ENCODE measurements around the gene ZBTB11.
"Not testable (repeated sequence)": the region's sequence is repeated elsewhere in the genome, so short reads cannot be mapped to it uniquely, and the experiment has no call there.

ZBTB11 gene

DNA sequence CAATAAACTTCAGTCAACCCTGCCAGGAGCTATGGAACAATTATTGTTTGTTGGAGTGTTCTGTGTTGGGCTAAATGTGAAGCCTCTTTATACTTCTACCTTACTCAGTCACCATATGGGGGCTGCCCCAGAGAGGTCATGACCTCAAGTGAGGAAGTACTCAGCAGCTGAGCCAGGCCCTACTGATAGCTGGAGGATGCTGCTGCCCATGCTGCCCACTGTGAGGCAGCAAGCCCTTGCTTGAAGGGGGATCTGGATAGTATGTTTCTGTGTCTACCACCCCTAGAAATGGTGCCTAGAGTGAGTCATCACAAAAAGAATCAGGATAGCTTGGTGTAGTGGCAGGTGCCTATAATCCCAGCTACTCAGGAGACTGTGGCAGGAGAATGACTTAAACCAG lies 14.0 kb upstream of the ZBTB11 start:
- no peak for DNase-seq (ENCODE audit: low read depth)

DNA sequence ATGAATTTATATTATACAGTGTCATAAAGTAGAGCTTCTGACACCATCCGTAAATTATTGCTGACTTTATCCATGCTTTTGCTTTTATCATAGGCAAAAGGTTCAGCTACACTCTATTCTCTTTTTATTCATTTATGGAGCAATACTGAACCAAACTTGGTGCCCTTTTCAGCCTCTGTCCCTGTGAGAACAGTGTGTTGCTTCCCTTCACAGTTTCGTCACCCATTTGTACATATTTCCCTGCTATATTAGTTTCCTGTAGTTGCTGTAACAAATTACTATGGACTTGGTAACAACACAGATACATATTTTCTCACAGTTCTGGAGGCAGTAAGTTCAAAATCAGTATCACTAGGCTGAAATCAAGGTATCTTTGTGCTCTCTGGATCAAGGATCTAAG lies 12.4 kb upstream of the ZBTB11 start:
- DNase-seq (ENCODE audit: low read depth), result no peak

DNA sequence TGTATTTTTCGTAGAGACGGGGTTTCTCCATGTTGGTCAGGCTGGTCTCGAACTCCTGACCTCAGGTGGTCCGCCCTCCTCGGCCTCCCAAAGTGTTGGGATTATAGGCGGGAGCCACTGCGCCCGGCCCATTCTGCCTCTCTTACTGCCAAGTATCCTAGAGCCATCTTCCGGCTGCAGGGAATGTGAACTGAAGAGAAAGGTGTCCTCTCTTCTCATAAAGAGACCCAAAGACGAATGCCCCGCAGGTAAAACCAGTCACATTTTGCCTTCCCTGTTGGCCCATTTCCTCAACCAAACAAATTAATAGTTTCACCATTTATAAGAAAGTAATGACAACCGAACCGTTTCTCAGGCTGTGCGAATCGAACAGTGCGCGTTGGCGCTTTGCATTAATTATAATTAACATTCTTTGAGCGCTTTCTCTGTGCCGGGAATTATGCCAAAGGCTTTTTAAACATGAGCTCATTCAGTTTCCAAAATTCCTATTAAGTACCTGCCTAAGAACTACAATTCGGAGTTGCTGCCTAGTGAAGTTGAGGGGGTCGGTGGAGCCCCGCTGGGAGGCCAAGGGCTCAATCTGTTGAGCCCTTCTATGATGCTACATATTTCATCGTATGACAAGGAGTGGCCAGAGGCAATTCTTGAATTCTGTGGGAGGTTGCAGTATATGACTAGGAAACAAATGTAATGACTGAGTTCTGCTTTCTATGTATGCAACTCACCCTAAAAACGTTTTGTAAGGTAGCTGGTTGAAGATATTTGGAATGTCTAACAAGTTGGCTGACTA lies 10.4 kb upstream of the ZBTB11 start:
- no peak for DNase-seq (ENCODE audit: low read depth)

DNA sequence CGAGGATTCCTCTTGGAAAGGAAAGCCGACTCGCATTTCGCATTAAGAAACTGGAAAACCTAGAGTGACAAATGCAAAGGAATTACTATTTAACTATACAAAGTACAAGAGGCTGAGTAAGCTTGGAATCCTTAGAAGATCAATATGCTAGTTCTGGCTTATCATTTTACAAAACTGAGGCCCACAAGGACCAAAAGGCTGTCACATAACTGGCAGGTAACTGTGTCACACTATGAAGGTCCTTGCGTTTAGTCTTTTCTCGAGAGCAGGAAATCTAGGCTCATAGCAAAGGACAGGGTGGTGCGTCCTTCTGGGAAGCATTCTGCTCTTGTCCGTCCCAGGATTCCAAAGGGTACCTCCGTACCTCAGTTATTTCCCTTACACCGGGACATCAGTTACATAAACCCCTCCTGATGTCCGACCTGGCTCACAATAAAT lies 9.0 kb upstream of the ZBTB11 start:
- no peak for DNase-seq (ENCODE audit: low read depth)

DNA sequence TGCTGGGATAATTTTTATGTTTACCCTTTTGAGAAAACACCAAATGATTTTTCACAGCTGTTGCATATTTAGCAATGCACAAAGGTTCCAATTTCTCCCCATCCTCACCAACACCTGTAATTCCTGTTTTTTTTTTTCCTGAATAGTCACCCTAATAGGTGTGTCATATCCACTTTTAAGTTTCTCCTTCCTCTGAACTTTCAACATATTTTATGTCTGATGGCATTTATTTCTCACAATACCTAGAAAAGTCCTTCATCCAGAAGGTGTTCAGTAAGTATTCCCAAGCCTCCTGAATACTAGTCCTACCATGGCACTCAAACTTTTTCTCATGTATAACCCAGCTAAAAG lies 8.1 kb upstream of the ZBTB11 start:
- no peak for DNase-seq (ENCODE audit: low read depth)

DNA sequence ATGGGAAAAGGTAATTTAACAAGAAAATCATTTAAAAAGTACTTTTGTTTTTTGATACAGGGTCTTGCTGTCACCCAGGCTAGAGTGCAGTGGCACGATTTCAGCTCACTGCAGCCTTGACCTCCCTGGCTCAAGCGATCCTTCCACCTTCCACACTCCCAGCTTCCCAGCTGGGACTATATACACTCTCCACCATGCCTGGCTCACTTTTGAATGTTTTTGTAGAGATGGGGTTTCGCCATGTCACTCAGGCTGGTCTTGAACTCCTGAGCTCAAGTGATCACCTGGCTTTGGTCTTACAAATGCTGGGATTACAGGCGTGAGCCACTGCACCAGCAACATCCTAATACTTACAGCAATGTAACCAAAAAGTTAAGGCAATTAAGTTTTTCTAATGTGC lies 3.5 kb upstream of the ZBTB11 start:
- DNase-seq (ENCODE audit: low read depth), result no peak

DNA sequence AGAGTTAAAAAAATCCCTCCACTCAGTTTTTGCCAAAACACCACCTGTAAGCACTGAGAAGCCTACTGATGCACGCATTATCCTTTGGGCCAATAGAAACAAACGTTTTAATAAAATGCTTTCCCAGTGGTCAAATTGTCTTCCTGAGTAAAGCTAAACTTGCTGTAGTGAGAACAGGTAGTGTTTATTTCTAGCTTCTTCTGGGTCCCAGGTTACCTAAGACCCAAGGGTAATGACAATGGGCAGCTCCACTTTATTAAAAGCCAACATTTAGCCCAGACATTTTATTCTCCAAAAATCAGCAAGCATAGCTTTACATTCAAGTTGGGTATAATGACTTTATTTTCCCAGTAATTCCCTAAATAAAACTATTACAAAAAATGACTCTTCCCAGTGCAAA lies 1.9 kb upstream of the ZBTB11 start:
- DNase-seq (ENCODE audit: low read depth), result not testable (repeated sequence)

DNA sequence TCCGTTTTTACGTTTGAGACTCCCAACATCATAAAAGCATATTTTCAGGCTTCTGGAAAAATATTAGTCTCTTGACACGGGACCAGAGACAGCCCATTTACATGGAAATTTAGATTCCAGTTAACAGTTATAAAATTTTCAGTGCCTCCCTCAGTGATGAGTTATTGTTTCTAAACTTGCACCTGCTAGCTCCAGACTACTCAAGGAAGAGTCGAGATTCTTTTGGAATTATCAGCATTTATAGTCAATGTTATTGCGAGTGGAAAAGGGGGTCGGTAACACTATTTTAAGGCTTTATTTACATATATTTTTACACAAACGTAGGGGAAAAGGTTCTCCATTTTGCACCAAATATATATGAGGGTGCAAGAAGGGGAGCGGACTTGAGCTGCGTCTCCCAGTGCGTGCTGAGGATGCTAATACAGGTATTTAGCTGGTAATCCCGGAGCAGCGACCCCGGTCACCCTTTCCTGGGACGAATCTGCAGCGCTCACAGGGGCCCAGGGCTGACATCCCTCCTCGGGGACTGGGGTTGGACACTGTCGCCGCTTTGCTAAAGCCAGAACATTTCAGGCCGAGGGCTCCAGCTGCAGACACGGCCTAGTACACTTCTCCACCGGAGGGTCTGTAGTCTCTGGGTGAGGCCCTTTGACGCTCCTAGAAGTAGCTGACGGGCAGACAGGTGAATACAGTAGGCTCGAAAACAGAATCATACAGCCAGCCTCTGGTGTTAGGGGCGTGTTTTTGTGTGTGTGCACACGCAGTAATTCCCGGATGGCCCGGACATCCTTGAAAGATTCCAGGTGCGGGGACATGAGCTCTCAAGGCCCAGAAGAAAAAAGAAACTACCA lies 729 bp upstream of the ZBTB11 start:
- no peak for DNase-seq (ENCODE audit: low read depth)

DNA sequence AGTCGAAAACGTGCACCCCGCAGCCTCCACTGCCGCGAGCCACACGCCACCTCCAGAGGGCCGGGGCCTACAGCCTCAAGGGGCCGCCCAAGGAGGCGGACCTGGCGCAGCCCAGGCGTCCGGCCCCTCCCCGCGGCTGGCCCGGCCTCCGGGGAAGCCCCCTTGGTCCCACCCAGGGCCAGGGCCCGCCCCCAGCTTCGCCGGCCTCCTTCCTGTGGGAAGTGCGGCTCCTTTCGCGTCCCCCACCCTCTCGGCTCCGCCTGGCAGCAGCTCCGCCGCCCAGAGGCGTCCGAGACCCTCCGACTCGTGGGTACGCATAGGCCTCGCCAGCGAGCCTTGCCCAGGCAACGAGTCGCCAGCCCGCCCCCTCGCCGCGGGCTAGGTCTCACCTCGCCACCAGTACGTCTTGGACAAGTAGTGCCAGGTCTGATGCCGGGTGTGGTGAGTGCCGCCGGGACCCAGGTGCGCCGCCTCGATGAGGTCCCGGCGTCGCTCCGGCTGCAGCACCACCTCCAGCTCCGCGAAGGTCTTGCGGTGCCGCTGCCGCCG lies 642 bp downstream of the ZBTB11 start:
- peak; percentile 93 for DNase-seq (ENCODE audit: low read depth)

DNA sequence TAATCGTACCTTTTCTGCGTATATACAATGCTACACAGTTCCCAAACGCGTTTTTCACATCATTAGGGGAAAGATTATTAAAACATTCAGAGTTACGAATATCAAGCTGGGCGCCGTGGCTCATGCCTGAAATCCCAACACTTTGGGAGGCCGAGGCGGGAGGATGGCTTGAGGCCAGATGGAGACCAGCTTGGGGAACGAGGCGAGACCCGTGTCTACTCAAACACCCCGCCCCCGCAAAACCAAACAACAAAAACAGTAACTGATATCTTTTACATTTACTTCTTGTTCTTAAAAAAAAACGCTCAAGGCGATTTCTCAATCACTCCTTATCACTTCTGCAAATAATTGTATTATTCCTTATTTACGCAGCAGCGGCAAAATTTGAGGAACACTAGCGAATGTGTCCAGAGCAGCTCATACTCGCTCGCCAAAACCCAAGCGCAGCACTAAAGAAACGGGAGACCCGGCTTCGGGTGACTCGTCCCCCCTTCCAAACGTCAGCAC lies 1.2 kb downstream of the ZBTB11 start:
- no peak for DNase-seq (ENCODE audit: low read depth)

DNA sequence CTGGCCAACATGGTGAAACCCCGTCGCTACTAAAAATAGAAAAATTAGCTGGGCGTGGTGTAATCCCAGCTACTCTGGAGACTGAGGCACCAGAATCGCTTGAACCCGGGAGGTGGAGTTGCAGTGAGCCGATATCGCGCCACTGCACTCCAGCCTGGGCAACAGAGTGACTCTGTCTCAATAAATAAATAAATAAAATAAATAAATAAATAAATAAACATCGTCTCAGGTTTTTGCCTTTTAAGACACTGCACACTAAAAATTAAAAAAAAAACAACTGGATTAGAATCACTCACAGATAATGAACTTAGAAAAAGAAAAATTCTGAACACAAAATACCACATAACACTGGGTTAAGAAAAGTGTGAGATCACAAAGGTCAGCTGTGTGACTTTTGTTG lies 2.4 kb downstream of the ZBTB11 start:
- no peak for DNase-seq (ENCODE audit: low read depth)

DNA sequence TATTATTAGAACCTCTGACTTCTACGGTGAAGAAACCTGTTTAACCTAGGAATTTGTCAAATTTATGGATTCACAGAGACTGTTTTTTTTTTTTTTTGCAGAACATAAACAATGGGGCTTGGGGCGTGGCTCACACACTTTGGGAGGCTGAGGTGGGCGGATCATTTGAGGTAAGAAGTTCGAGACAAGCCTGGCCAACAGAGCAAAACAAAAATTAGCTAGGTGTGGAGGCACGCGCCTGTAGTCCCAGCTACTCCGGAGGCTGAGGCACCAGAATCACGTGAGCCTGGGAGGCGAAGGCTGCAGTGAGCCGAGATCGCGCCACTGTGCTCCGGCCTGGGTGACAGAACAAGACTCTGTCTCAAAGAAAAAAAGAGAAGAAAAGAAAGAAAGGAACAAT lies 3.0 kb downstream of the ZBTB11 start:
- DNase-seq (ENCODE audit: low read depth), result no peak

DNA sequence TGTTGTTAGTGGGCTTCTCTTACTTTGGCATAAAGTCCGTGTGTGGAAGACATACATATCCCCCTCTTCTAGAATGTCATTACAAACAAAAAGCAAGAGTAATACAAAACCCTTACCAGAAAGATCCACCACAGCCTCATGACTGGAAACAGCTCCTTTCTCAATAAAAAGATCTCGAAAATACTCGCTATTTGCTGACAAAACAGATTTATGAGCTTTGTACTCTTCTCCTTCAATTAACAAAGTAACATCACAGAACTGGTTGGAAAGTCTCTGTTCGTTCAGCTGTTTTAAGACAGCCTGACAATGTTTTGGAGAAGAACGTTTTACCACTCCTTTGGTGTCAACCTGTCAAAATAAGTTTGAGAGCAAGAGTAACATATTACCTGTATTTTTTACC lies 5.9 kb downstream of the ZBTB11 start:
- no peak for DNase-seq (ENCODE audit: low read depth)

DNA sequence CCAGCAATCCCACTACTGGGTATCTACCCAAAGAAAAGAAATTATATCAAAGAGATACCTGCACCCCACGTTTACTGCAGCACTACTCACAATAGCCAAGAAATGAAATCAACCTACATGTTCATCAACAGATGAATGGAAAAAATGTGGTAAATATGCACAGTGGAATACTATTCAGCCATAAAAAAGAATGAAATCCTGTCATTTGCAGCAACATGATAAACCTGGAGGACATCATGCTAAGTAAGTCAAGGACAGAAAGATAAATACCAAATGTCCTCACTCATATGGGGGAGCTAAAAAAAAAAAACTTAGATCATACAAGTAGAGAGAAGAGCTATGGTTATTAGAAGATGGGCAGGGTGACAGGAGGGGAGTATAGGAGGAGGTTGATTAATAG lies 9.1 kb downstream of the ZBTB11 start:
- no peak for DNase-seq (ENCODE audit: low read depth)

DNA sequence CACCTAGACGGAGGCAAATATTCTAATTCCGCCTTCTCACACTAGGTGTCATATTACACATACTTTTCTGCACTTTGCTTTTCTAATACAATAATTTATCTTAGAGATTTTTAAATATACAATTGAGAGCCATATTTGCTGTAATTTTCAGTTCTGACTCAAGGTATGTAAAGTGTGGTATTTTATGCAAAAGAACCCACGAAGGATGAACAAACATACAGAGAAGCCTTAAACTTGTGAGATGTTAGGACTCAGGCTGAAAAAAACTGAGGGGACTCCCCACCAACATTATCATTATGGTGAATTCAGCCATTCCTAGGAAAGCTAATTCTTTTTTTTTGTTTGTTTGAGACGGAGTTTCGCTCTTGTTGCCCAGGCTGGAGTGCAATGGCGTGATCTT lies 9.6 kb downstream of the ZBTB11 start:
- no peak for DNase-seq (ENCODE audit: low read depth)

DNA sequence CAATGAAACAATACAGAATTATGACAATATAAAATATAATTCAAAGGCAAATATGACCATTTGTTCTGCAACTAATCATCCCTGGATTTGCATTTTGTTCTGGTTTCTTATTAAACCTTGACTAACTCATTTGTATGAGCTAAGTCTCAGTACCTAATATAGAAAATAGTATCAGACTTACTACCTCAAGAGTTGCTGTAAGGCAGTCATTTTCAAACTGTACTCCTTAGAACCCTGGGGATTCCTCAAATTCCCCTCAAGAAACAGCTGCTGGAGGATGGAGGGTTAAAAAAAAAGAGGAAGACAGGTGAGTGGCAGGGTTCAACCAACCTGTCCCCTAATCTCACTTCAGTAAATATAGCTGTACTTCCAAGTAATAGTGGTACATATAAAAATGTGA lies 11.1 kb downstream of the ZBTB11 start:
- no peak for DNase-seq (ENCODE audit: low read depth)

DNA sequence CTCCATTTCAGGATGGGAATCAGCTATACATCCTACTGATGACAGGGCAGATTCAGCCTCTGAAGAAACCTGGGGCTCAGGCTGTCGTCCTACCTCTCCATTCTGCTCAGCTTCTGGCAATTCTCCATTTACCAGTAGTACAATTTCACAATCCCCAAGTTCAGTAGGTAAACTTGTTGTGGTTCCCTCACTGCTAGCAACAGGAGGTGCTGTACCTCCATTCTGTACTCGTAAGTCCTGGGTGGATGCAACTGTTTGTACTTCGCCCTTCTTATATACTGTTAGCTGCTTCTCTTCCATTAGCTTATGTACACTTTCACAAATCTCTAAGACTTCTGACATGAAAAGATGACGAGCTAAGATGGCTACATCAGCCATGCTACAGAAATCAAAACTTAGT lies 11.6 kb downstream of the ZBTB11 start:
- DNase-seq (ENCODE audit: low read depth), result no peak

DNA sequence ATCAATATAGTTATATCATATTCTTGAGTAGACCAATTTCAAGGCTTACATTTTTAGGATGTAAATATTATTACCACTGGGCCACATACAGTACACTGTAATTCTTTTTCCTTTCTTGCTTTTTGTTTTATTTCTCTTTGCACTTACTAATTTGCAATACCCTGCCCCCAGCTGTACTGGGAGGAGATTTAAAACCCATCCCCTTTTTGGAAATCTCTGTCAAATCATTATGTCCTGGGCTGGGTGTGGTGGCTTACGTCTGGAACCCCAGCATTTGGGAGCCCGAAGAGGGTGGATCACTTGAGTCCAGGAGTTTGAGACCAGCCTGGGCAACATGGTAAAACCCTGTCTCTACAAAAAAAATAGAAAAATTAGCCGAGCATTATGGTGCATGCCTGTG lies 16.2 kb downstream of the ZBTB11 start:
- no peak for DNase-seq (ENCODE audit: low read depth)

DNA sequence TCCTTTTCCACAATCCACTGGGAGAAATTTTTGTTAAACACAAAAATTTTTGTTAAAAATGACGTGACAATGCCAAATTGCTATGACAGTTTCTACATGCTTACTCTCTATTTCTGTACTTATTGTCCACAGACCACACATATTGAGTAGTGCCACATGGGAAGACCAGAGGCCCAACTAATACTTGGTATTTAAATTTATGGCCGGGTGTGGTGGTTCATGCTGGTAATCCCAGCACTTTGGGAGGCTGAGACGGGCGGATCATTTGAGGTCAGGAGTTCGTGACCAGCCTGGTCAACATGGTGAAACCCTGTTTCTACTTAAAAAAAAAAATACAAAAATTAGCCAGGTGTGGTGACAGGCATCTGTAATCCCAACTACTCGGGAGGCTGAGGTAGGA lies 20.3 kb downstream of the ZBTB11 start:
- DNase-seq (ENCODE audit: low read depth), result no peak

DNA sequence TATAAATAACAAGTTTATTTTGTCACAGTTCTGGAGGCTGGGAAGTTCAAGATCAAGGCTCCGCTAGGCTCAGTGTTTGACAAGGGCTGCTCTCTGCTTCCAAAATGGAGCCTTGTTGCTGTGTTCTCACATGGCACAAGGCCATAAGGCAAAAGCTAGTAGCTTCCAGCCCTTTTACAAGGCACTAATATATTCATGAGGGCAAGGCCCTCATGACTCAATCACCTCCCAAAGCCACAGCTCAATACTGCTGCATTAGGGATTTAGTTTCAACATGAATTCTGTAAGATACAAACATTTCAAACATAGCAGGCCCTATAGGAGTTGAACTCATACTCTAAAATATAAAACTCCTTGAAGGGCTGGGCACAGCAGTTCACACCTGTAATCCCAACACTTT lies 30.2 kb downstream of the ZBTB11 start:
- no peak for DNase-seq (ENCODE audit: low read depth)

DNA sequence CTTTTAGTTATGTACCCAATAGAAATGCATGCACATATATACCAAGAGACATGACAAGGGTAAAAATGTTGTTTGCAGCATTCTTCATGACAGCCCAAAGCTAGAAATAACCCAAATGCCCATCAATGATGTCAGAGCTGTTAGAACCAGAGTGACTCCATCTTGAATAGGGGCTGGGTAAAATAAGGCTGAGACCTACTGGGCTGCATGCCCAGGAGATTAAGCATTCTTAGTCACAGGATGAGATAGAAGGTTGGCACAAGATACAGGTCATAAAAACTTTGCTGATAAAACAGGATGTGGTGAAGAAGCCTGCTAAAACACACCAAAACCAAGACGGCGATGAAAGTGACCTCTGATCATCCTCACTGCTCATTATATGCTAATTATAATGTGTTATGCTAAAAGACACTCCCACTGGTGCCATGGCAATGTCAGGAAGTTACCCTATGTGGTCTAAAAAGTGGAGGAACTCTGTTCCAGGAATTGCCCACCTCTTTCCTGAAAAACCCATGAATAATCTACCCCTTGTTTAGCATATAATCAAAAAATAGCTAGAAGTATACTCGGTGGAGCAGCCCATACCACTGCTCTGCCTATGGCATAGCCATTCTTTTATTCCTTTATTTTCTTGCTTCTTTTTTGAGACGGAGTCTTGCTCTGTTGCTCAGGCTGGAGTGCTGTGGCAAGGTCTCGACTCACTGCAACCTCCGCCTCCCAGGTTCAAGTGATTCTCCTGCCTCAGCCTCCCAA lies 32.9 kb downstream of the ZBTB11 start:
- no peak for DNase-seq (ENCODE audit: low read depth)
